K562 (cell line): ENCODE data around the gene YARS1. TPM values are rescaled to one million over a fixed set of nuclear protein-coding genes. Genes with fewer than 3 reads are reported as not detected.

Experiments used
- CBX2 ChIP-seq: fragments of 200-600 bp; sonication (generic); IDR thresholded peaks from one replicate; pipeline ENCODE4 v1.6.1; 2012; ENCODE audit warnings: mild to moderate bottlenecking, low read length, inconsistent platforms; ENCODE audit not compliant: insufficient read depth, poor library complexity, severe bottlenecking
- CCNT2 ChIP-seq: IDR thresholded peaks from 2 replicates; pipeline ENCODE4 v1.6.1; 2011; ENCODE audit warnings: borderline replicate concordance, low read depth, mild to moderate bottlenecking, moderate library complexity, mixed read lengths, low read length; ENCODE audit not compliant: insufficient read length; ENCODE audit errors: extremely low read depth
- FOXK1 ChIP-seq: sonication (generic); formaldehyde crosslinking; IDR thresholded peaks from 2 replicates; pipeline ENCODE4 v1.8.0; 2022; ENCODE audit warnings: missing genetic modification reagents, mild to moderate bottlenecking, borderline replicate concordance
- HEY1 ChIP-seq: fragments of 250-450 bp; sonication (Bioruptor Pico); IDR thresholded peaks from 2 replicates; pipeline ENCODE4 v1.5.0; 2020; ENCODE audit warnings: mild to moderate bottlenecking, moderate library complexity, borderline replicate concordance
- ILK ChIP-seq: fragments of 450-650 bp; IDR thresholded peaks from 2 replicates; pipeline ENCODE4 v1.6.1; 2016; ENCODE audit warnings: missing genetic modification characterization, low read depth, mild to moderate bottlenecking, missing compliant biosample characterization, moderate library complexity, borderline replicate concordance
- KAT2B ChIP-seq: IDR thresholded peaks from one replicate; pipeline ENCODE4 v1.6.1; 2012; ENCODE audit warnings: low read depth, mild to moderate bottlenecking, control low read depth, inconsistent platforms, low read length, moderate library complexity
- MTA2 ChIP-seq: fragments of 450-650 bp; IDR thresholded peaks from 2 replicates; pipeline ENCODE4 v1.6.1; 2016; ENCODE audit warnings: low read depth
- NCOA1 ChIP-seq: fragments of 450-650 bp; IDR thresholded peaks from 2 replicates; pipeline ENCODE4 v1.6.1; 2016; ENCODE audit warnings: low read depth
- NFRKB ChIP-seq: fragments of 450-650 bp; IDR thresholded peaks from 2 replicates; pipeline ENCODE4 v1.6.1; 2016; ENCODE audit warnings: low read depth
- POLR2G ChIP-seq: fragments of 200-400 bp; formaldehyde crosslinking; IDR thresholded peaks from 2 replicates; pipeline ENCODE4 v1.6.1; 2017; ENCODE audit warnings: low read depth, mild to moderate bottlenecking, antibody characterized with exemption, low read length, moderate library complexity
- PPARD ChIP-seq: fragments of 250-450 bp; sonication (Bioruptor Pico); IDR thresholded peaks from 2 replicates; pipeline ENCODE4 v1.8.0; 2022; ENCODE audit warnings: inconsistent platforms, mild to moderate bottlenecking, moderate library complexity
- PREB ChIP-seq: sonication (generic); formaldehyde crosslinking; IDR thresholded peaks from 2 replicates; pipeline ENCODE4 v1.8.1; 2023; ENCODE audit warnings: mild to moderate bottlenecking, missing genetic modification reagents
- ZBTB17 ChIP-seq: fragments of 450-650 bp; formaldehyde crosslinking; IDR thresholded peaks from 2 replicates; pipeline ENCODE4 v1.4.0; 2020; ENCODE audit warnings: mild to moderate bottlenecking
- ZBTB5 ChIP-seq: fragments of 450-650 bp; IDR thresholded peaks from 2 replicates; pipeline ENCODE4 v1.6.1; 2017; ENCODE audit warnings: antibody characterized with exemption
- ZKSCAN1 ChIP-seq: fragments of 150-350 bp; IDR thresholded peaks from 2 replicates; pipeline ENCODE4 v1.6.1; 2016; ENCODE audit warnings: low read depth, low read length
- ZNF184 ChIP-seq: sonication (generic); formaldehyde crosslinking; IDR thresholded peaks from 2 replicates; pipeline ENCODE4 v1.5.0; 2020; ENCODE audit warnings: missing genetic modification reagents
- ZNF311 ChIP-seq: fragments of 250-450 bp; sonication (Bioruptor Pico); IDR thresholded peaks from 2 replicates; pipeline ENCODE4 v1.4.0; 2020; ENCODE audit warnings: mild to moderate bottlenecking, moderate library complexity
- ZNF780A ChIP-seq: fragments of 250-450 bp; sonication (Bioruptor Pico); IDR thresholded peaks from 2 replicates; pipeline ENCODE4 v1.5.0; 2021; ENCODE audit warnings: mild to moderate bottlenecking
- polyA plus RNA-seq, 8 experiments: library from polyadenylated mRNA; depleted of rRNA in 4 of 8; stranded (reverse) in 5 of 8; unstranded in 3 of 8; fragments of >200 nt; fragmentation: Nextera tagmentation in 2 of 8; fragmentation: Illumina TruSeq in 1 of 8; extraction: Ambion mirVana in 2 of 8; extraction: Trizol in 1 of 8; gene quantifications; 2 replicates each; pipeline versions ENCODE4 v1.2.1 to v1.2.3, GENCODE V29; 2011 to 2014; ENCODE audit warnings: inconsistent platforms in 1 of 8, missing spikeins in 1 of 8
- total RNA-seq, 7 experiments: library from RNA; depleted of rRNA in 6 of 7; stranded (reverse); fragments of >200 nt in 6 of 7; fragmentation: Illumina TruSeq in 2 of 7; extraction: Trizol in 2 of 7; gene quantifications; 2 replicates each; pipeline versions ENCODE4 v1.2.1 to v1.2.3, GENCODE V29; 2011 to 2021; ENCODE audit warnings: low replicate concordance in 1 of 7
- TF ChIP-seq, protein P1 (sequence below), 2 experiments: fragments of 450-650 bp; IDR thresholded peaks; 2 replicates each; pipeline ENCODE4 v1.6.1; 2016
- TF ChIP-seq, protein P2 (sequence below), 2 experiments: IDR thresholded peaks; 2 replicates each; pipeline ENCODE4 v1.6.1; 2012; ENCODE audit warnings: improper control_type of control experiment in 2 of 2, low read depth in 2 of 2, low read length in 2 of 2, borderline replicate concordance in 1 of 2

Gene YARS1
- total and polyA plus RNA-seq, 9 of the 15 experiments (the other 6 are each of a cell fraction or from before 2014, with no cell fraction given), result 66.2 to 336 (median 201) TPM

GRCh38 chr1:32757213-32757895 lies 59.8 kb downstream of the YARS1 start (continued):
- TF ChIP-seq NFRKB, result no peak
- TF ChIP-seq HEY1 (CRISPR knock-in tag), result no peak
- TF ChIP-seq ZNF780A (CRISPR knock-in tag), result no peak
- peak; percentile 87 for TF ChIP-seq MTA2
- TF ChIP-seq ZBTB5, result no peak
- no peak for TF ChIP-seq PPARD (CRISPR knock-in tag)
- TF ChIP-seq PREB (CRISPR knock-in tag), result no peak
- peak; percentile 69; the same call in 1 of the 2 replicates for TF ChIP-seq NCOA1
- TF ChIP-seq ZNF184 (CRISPR knock-in tag), result no peak
- TF ChIP-seq, protein P1, sequence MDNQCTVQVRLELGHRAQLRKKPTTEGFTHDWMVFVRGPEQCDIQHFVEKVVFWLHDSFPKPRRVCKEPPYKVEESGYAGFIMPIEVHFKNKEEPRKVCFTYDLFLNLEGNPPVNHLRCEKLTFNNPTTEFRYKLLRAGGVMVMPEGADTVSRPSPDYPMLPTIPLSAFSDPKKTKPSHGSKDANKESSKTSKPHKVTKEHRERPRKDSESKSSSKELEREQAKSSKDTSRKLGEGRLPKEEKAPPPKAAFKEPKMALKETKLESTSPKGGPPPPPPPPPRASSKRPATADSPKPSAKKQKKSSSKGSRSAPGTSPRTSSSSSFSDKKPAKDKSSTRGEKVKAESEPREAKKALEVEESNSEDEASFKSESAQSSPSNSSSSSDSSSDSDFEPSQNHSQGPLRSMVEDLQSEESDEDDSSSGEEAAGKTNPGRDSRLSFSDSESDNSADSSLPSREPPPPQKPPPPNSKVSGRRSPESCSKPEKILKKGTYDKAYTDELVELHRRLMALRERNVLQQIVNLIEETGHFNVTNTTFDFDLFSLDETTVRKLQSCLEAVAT (IDR thresholded peaks at IDR 0.05), result peak in 1 of 2 experiments; percentile 2; a peak in 2 of 4 replicates
- TF ChIP-seq ZBTB17, result no peak
- no peak for TF ChIP-seq KAT2B
- no peak for TF ChIP-seq CBX2
- TF ChIP-seq CCNT2, result peak; percentile 84
- TF ChIP-seq ZNF311 (CRISPR knock-in tag), result no peak
- TF ChIP-seq POLR2G, result no peak
- no peak for TF ChIP-seq ILK (tag)
- TF ChIP-seq FOXK1 (CRISPR knock-in tag), result no peak
- TF ChIP-seq, protein P2, sequence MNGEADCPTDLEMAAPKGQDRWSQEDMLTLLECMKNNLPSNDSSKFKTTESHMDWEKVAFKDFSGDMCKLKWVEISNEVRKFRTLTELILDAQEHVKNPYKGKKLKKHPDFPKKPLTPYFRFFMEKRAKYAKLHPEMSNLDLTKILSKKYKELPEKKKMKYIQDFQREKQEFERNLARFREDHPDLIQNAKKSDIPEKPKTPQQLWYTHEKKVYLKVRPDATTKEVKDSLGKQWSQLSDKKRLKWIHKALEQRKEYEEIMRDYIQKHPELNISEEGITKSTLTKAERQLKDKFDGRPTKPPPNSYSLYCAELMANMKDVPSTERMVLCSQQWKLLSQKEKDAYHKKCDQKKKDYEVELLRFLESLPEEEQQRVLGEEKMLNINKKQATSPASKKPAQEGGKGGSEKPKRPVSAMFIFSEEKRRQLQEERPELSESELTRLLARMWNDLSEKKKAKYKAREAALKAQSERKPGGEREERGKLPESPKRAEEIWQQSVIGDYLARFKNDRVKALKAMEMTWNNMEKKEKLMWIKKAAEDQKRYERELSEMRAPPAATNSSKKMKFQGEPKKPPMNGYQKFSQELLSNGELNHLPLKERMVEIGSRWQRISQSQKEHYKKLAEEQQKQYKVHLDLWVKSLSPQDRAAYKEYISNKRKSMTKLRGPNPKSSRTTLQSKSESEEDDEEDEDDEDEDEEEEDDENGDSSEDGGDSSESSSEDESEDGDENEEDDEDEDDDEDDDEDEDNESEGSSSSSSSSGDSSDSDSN (IDR thresholded peaks at IDR 0.05; ENCODE audit: borderline replicate concordance in 1 of 2, low read depth in 2 of 2, low read length in 2 of 2), result no peak
- TF ChIP-seq ZKSCAN1, result no peak
